ENCODE data around the gene TUBGCP2. TPM values are rescaled to one million over a fixed set of nuclear protein-coding genes. Genes with fewer than 3 reads are reported as not detected.

The TUBGCP2 gene
- total and polyA plus RNA-seq, 2 donors from 2014 or later: 61.4 to 93.3 TPM

- Histone ChIP-seq H3K9ac (ENCODE audit: low read length in 3 of 3) (no peak overlapping the region), H3K4me3 (ENCODE audit: low read length in 3 of 3) (no peak overlapping the region), H3K27me3 (ENCODE audit: control insufficient read depth, insufficient read depth, low read length) (no peaks in the 10 kb centered on the region), H3K36me3 (ENCODE audit: control insufficient read depth in 2 of 3, insufficient read depth in 3 of 3, low read length in 3 of 3) (no peaks in the 10 kb centered on the region), H3K9me3 (ENCODE audit: control insufficient read depth in 2 of 3, insufficient read depth in 1 of 3, low read length in 3 of 3) (no peaks in the 10 kb centered on the region), H3K27ac (ENCODE audit: low read depth in 2 of 2, low read length in 2 of 2) (no peak overlapping the region), H3K4me1 (ENCODE audit: control insufficient read depth in 2 of 3, insufficient read depth in 2 of 3, low read depth in 1 of 3, low read length in 3 of 3) (peaks cover 0 to 1% (median 0%) of the 10 kb centered on the region in 3 donors)
- no peak for DNase-seq
- no peak for TF ChIP-seq CTCF (IDR thresholded peaks at IDR 0.05; ENCODE audit: borderline replicate concordance, extremely low read depth, insufficient read depth)
- no peak for FAIRE-seq
- intact Hi-C loops (cut with DNase I): no loop called here
These were observed 56.5 kb downstream of the TUBGCP2 start for GRCh38 chr10:133252223-133252552.

DNA sequence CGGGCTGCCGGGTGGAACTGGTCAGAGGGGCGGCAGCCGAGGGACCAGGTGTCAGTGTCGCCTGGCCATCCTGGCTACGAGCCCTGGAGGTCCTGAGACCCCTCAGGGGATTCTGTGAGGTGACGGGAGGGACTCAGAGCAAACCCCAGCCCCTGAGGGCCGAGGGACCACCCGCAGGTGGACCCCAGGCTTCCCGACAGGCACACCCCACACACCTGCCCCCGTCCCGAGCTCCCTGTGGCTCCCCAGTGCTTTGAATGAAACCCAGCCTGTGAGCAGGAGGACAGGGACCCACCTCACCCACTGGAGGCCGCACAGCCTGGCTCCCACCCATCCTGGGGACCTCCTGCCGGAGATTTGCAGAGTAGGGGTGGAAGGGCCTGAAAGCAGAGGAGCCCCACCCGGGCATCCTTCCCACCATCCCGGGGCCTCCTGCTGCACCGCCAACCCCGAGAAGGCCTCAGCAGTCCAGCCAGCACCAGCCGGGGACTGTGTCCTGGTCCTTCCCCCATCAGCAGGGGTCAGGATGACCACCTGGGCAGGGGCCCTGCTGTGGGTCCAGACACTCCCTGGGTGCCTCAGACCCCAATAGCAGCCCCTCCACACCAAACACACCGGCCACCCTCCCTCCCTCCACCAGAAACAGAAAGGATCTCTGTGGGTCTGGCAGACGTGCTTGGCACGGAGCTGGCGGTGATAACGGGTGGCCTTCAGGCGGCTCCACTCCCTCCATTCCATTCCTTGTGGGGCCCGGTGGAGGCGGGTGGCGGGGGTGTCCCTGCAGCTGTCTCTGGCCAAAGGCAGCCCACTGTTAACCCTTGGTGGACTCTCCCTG lies 57.1 kb downstream of the TUBGCP2 start:
- FAIRE-seq: no peak

GRCh38 chr10:133249975-133250754 lies 58.5 kb downstream of the TUBGCP2 start:
- H3K27ac ChIP-seq (ENCODE audit: low read depth in 2 of 2, low read length in 2 of 2): no peak overlapping the region
- H3K27me3 ChIP-seq (ENCODE audit: control insufficient read depth, insufficient read depth, low read length): peaks cover 3% of the 10 kb centered on the region
- DNase-seq (no peak), FAIRE-seq (no peak)
- H3K36me3 ChIP-seq (ENCODE audit: control insufficient read depth in 2 of 3, insufficient read depth in 3 of 3, low read length in 3 of 3): no peaks in the 10 kb centered on the region
- no peak for TF ChIP-seq CTCF (IDR thresholded peaks at IDR 0.05; ENCODE audit: borderline replicate concordance, extremely low read depth, insufficient read depth)
- no peak overlapping the region for H3K4me3 ChIP-seq (ENCODE audit: low read length in 3 of 3)
- intact Hi-C loops (cut with DNase I): no loop called here
- H3K9me3 ChIP-seq (ENCODE audit: control insufficient read depth in 2 of 3, insufficient read depth in 1 of 3, low read length in 3 of 3): no peaks in the 10 kb centered on the region
- H3K4me1 ChIP-seq (ENCODE audit: control insufficient read depth in 2 of 3, insufficient read depth in 2 of 3, low read depth in 1 of 3, low read length in 3 of 3): no peaks in the 10 kb centered on the region
- H3K9ac ChIP-seq (ENCODE audit: low read length in 3 of 3): no peak overlapping the region

More for the DNA sequence above, 57.1 kb downstream of the TUBGCP2 start:
- H3K27ac ChIP-seq (ENCODE audit: low read depth in 2 of 2, low read length in 2 of 2): no peak overlapping the region
- no peak for DNase-seq
- no peak for TF ChIP-seq CTCF (IDR thresholded peaks at IDR 0.05; ENCODE audit: borderline replicate concordance, extremely low read depth, insufficient read depth)
- no peaks in the 10 kb centered on the region for H3K36me3 ChIP-seq (ENCODE audit: control insufficient read depth in 2 of 3, insufficient read depth in 3 of 3, low read length in 3 of 3)
- no peaks in the 10 kb centered on the region for H3K4me1 ChIP-seq (ENCODE audit: control insufficient read depth in 2 of 3, insufficient read depth in 2 of 3, low read depth in 1 of 3, low read length in 3 of 3)
- H3K9me3 ChIP-seq (ENCODE audit: control insufficient read depth in 2 of 3, insufficient read depth in 1 of 3, low read length in 3 of 3): no peaks in the 10 kb centered on the region
- H3K4me3 ChIP-seq (ENCODE audit: low read length in 3 of 3): no peak overlapping the region
- H3K9ac ChIP-seq (ENCODE audit: low read length in 3 of 3): no peak overlapping the region
- intact Hi-C loops (cut with DNase I): no loop called here
- H3K27me3 ChIP-seq (ENCODE audit: control insufficient read depth, insufficient read depth, low read length): no peaks in the 10 kb centered on the region
